Ascending aorta (tissue), 2 donors: ENCODE measurements around the gene USP17L20. TPM values are rescaled to one million over a fixed set of nuclear protein-coding genes. Genes with fewer than 3 reads are reported as not detected.
A peak's percentile ranks its signal among the peaks of the same experiment; 100 is the strongest.
"Not testable (repeated sequence)": the region's sequence is repeated elsewhere in the genome, so short reads cannot be mapped to it uniquely, and the experiment has no call there.

ENCODE experiments used
- DNase-seq, 2 donors: peaks; one replicate each; pipeline ENCODE4 v3.0.0-alpha.2; 2019; ENCODE audit warnings: low spot score in 2 of 2
- H3K27ac ChIP-seq, 2 donors: fragments of 200-600 bp; sonication (generic); one replicate each; pipeline ENCODE4 v1.5.1; 2016 to 2017; ENCODE audit warnings: mild to moderate bottlenecking in 1 of 2
- H3K27me3 ChIP-seq: fragments of 200-600 bp; sonication (generic); one replicate; pipeline ENCODE4 v1.5.1; 2017
- H3K36me3 ChIP-seq, 2 donors: fragments of 200-600 bp; sonication (generic); one replicate each; pipeline ENCODE4 v1.5.1; 2016
- H3K4me1 ChIP-seq, 2 donors: fragments of 200-600 bp; sonication (generic); one replicate each; pipeline ENCODE4 v1.5.1; 2016 to 2017; ENCODE audit warnings: mild to moderate bottlenecking in 1 of 2
- H3K4me3 ChIP-seq, 2 donors: fragments of 200-600 bp; sonication (generic); one replicate each; pipeline ENCODE4 v1.5.1; 2016 to 2017; ENCODE audit warnings: mild to moderate bottlenecking in 1 of 2
- H3K9me3 ChIP-seq, 2 donors: fragments of 200-600 bp; sonication (generic); one replicate each; pipeline ENCODE4 v1.5.1; 2016
- intact Hi-C: fragments of 100-400 bp; cut with DNase I; formaldehyde crosslinking; loops from one replicate; pipeline ENCODE4 v1.15.1; 2023
- total RNA-seq: library from RNA; depleted of rRNA; stranded (reverse); fragments of >200 nt; gene quantifications from one replicate; pipeline ENCODE4 v1.1.0, GENCODE V29; 2016

Gene USP17L20
- not detected for total RNA-seq

GRCh38 chr4:9257824-9258223 lies at the start of gene USP17L20:
TSS of gene USP17L20 (plus strand) at chr4:9258124. CDS start at chr4:9258124, 0 bp downstream.
- H3K9me3 ChIP-seq, H3K36me3 ChIP-seq, H3K27ac ChIP-seq, intact Hi-C loops, H3K4me3 ChIP-seq, DNase-seq, H3K27me3 ChIP-seq, H3K4me1 ChIP-seq: not testable (repeated sequence)

- H3K27me3 ChIP-seq, H3K36me3 ChIP-seq, DNase-seq, H3K4me3 ChIP-seq, H3K9me3 ChIP-seq, intact Hi-C loops, H3K27ac ChIP-seq, H3K4me1 ChIP-seq: not testable (repeated sequence)
Observed at GRCh38 chr4:9210357-9210756, 47.6 kb upstream of the USP17L20 start, which contains the start of gene USP17L10. TSS of gene USP17L10 (plus strand) at chr4:9210657. CDS start at chr4:9210657, 0 bp downstream.

DNA sequence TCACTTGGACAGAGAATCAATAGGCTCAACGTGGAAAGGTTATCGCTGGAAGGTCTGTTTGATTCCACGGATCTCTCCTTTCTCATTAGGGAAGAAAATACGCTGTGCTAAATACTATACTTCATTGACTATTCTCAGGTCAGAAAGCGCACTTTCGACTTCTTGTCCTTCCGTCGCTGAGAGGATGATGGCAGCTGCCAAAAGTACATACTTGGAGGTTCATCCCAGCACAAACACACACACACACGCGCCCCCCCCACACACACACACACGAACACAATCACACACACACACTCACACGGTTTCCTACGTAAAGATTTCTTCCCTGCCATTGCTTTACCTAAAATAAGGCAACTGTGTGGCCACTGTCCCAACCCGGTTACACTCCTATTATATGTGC lies 43.2 kb upstream of the USP17L20 start:
- H3K4me3 ChIP-seq, H3K27ac ChIP-seq, H3K9me3 ChIP-seq, H3K36me3 ChIP-seq, intact Hi-C loops, H3K27me3 ChIP-seq, H3K4me1 ChIP-seq: not testable (repeated sequence)
- peak; percentile 3 to 21 for DNase-seq

DNA sequence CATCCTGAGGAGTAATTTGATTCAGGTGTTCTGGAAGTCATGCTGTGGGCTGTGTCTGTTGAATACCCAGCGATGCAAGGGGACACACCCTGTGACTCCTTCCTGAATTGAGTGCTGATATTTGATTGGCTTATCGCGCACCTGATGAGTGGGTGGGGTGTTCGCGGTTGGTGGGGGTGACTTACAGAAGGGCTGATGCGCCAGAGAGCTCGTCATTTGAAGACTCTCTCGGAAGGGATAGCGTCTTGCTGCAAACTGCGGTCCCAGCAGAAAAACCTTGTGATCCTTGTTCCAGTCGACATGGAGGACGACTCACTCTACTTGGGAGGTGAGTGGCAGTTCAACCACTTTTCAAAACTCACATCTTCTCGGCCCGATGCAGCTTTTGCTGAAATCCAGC lies 42.8 kb upstream of the USP17L20 start, which contains the start of gene USP17L11:
TSS of gene USP17L11 (plus strand) at position 301 of the 400 bp plus-strand sequence. CDS start at position 301, 0 bp downstream.
- H3K4me3 ChIP-seq, H3K36me3 ChIP-seq, DNase-seq, intact Hi-C loops, H3K4me1 ChIP-seq, H3K9me3 ChIP-seq, H3K27me3 ChIP-seq, H3K27ac ChIP-seq: not testable (repeated sequence)

GRCh38 chr4:9219852-9220251 lies 38.1 kb upstream of the USP17L20 start, which contains the start of gene USP17L12:
TSS of gene USP17L12 (plus strand) at chr4:9220152. CDS start at chr4:9220152, 0 bp downstream.
- H3K36me3 ChIP-seq, intact Hi-C loops, H3K4me1 ChIP-seq, DNase-seq, H3K4me3 ChIP-seq, H3K27ac ChIP-seq, H3K9me3 ChIP-seq, H3K27me3 ChIP-seq: not testable (repeated sequence)

DNA sequence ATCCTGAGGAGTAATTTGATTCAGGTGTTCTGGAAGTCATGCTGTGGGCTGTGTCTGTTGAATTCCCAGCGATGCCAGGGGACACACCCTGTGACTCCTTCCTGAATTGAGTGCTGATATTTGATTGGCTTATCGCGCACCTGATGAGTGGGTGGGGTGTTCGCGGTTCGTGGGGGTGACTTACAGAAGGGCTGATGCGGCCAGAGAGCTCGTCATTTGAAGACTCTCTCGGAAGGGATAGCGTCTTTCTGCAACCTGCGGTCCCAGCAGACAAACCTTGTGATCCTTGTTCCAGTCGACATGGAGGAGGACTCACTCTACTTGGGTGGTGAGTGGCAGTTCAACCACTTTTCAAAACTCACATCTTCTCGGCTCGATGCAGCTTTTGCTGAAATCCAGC lies 33.3 kb upstream of the USP17L20 start, which contains the start of gene USP17L13:
TSS of gene USP17L13 (plus strand) at position 301 of the 400 bp plus-strand sequence. CDS start at position 301, 0 bp downstream.
- H3K4me1 ChIP-seq, H3K27me3 ChIP-seq, H3K9me3 ChIP-seq, H3K4me3 ChIP-seq, DNase-seq, H3K36me3 ChIP-seq, H3K27ac ChIP-seq, intact Hi-C loops: not testable (repeated sequence)

DNA sequence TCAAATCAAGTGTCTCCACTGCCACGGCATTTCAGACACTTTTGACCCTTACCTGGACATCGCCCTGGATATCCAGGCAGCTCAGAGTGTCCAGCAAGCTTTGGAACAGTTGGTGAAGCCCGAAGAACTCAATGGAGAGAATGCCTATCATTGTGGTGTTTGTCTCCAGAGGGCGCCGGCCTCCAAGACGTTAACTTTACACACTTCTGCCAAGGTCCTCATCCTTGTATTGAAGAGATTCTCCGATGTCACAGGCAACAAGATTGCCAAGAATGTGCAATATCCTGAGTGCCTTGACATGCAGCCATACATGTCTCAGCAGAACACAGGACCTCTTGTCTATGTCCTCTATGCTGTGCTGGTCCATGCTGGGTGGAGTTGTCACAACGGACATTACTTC lies 27.7 kb upstream of the USP17L20 start:
- intact Hi-C loops, H3K9me3 ChIP-seq: not testable (repeated sequence)
- peak in 1 of 2 donors; percentile 39 for DNase-seq

GRCh38 chr4:9234085-9234484 lies 23.8 kb upstream of the USP17L20 start, which contains the start of gene USP17L15:
TSS of gene USP17L15 (plus strand) at chr4:9234385. CDS start at chr4:9234385, 0 bp downstream.
- H3K27me3 ChIP-seq, H3K36me3 ChIP-seq, intact Hi-C loops, H3K27ac ChIP-seq, H3K4me3 ChIP-seq, H3K9me3 ChIP-seq, DNase-seq, H3K4me1 ChIP-seq: not testable (repeated sequence)

More for the DNA sequence above, 27.7 kb upstream of the USP17L20 start:
- not testable (repeated sequence) for H3K36me3 ChIP-seq, H3K4me1 ChIP-seq, H3K27me3 ChIP-seq, H3K4me3 ChIP-seq, H3K27ac ChIP-seq

- DNase-seq: peak in 1 of 2 donors; percentile 38
- H3K9me3 ChIP-seq, H3K4me3 ChIP-seq, H3K4me1 ChIP-seq, intact Hi-C loops, H3K36me3 ChIP-seq, H3K27me3 ChIP-seq, H3K27ac ChIP-seq: not testable (repeated sequence)
Observed at GRCh38 chr4:9238461-9238860, 19.5 kb upstream of the USP17L20 start.

DNA sequence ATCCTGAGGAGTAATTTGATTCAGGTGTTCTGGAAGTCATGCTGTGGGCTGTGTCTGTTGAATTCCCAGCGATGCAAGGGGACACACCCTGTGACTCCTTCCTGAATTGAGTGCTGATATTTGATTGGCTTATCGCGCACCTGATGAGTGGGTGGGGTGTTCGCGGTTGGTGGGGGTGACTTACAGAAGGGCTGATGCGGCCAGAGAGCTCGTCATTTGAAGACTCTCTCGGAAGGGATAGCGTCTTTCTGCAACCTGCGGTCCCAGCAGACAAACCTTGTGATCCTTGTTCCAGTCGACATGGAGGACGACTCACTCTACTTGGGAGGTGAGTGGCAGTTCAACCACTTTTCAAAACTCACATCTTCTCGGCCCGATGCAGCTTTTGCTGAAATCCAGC lies 14.3 kb upstream of the USP17L20 start, which contains the start of gene USP17L17:
TSS of gene USP17L17 (plus strand) at position 301 of the 400 bp plus-strand sequence. CDS start at position 301, 0 bp downstream.
- intact Hi-C loops, DNase-seq, H3K36me3 ChIP-seq, H3K27me3 ChIP-seq, H3K4me3 ChIP-seq, H3K27ac ChIP-seq, H3K4me1 ChIP-seq, H3K9me3 ChIP-seq: not testable (repeated sequence)

DNA sequence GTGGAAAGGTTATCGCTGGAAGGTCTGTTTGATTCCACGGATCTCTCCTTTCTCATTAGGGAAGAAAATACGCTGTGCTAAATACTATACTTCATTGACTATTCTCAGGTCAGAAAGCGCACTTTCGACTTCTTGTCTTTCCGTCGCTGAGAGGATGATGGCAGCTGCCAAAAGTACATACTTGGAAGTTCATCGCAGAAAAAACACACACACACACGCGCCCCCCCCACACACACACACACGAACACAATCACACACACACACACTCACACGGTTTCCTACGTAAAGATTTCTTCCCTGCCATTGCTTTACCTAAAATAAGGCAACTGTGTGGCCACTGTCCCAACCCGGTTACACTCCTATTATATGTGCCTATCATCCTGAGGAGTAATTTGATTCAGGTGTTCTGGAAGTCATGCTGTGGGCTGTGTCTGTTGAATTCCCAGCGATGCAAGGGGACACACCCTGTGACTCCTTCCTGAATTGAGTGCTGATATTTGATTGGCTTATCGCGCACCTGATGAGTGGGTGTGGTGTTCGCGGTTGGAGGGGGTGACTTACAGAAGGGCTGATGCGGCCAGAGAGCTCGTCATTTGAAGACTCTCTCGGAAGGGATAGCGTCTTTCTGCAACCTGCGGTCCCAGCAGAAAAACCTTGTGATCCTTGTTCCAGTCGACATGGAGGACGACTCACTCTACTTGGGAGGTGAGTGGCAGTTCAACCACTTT lies 9.8 kb upstream of the USP17L20 start, which contains the start of gene USP17L18:
TSS of gene USP17L18 (plus strand) at position 678 of the 728 bp plus-strand sequence. CDS start at position 678, 0 bp downstream.
- H3K9me3 ChIP-seq, H3K27ac ChIP-seq, intact Hi-C loops, H3K4me1 ChIP-seq, H3K4me3 ChIP-seq, H3K36me3 ChIP-seq, H3K27me3 ChIP-seq: not testable (repeated sequence)
- peak; percentile 4 to 60 for DNase-seq

GRCh38 chr4:9253078-9253477 lies 4.8 kb upstream of the USP17L20 start, which contains the start of gene USP17L19:
TSS of gene USP17L19 (plus strand) at chr4:9253378. CDS start at chr4:9253378, 0 bp downstream.
- H3K4me3 ChIP-seq, H3K4me1 ChIP-seq, H3K27me3 ChIP-seq, intact Hi-C loops, H3K27ac ChIP-seq, DNase-seq, H3K9me3 ChIP-seq, H3K36me3 ChIP-seq: not testable (repeated sequence)

GRCh38 chr4:9262572-9262971 lies 4.6 kb downstream of the USP17L20 start, which contains the start of gene USP17L21:
TSS of gene USP17L21 (plus strand) at chr4:9262872. CDS start at chr4:9262872, 0 bp downstream.
- intact Hi-C loops, H3K4me3 ChIP-seq, H3K27ac ChIP-seq, DNase-seq, H3K27me3 ChIP-seq, H3K36me3 ChIP-seq, H3K4me1 ChIP-seq, H3K9me3 ChIP-seq: not testable (repeated sequence)

DNA sequence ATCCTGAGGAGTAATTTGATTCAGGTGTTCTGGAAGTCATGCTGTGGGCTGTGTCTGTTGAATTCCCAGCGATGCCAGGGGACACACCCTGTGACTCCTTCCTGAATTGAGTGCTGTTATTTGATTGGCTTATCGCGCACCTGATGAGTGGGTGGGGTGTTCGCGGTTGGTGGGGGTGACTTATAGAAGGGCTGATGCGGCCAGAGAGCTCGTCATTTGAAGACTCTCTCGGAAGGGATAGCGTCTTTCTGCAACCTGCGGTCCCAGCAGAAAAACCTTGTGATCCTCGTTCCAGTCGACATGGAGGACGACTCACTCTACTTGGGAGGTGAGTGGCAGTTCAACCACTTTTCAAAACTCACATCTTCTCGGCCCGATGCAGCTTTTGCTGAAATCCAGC lies 9.4 kb downstream of the USP17L20 start, which contains the start of gene USP17L22:
TSS of gene USP17L22 (plus strand) at position 301 of the 400 bp plus-strand sequence. CDS start at position 301, 0 bp downstream.
- DNase-seq, H3K27me3 ChIP-seq, H3K27ac ChIP-seq, H3K9me3 ChIP-seq, intact Hi-C loops, H3K4me1 ChIP-seq, H3K4me3 ChIP-seq, H3K36me3 ChIP-seq: not testable (repeated sequence)
